ENCODE measurements around the gene FAM114A1. TPM values are rescaled to one million over a fixed set of nuclear protein-coding genes. Genes with fewer than 3 reads are reported as not detected.

The FAM114A1 gene
- total RNA-seq, 6 experiments from 2014 or later, result 55.3 to 88.9 (median 69.4) TPM

- Histone ChIP-seq H3K36me3 (no peaks in the 10 kb centered on the region), H3K27me3 (no peaks in the 10 kb centered on the region), H3K27ac (no peak overlapping the region), H3K4me3 (no peak overlapping the region), H3K9me3 (no peaks in the 10 kb centered on the region), H3K4me1 (peaks cover 0 to 11% (median 0%) of the 10 kb centered on the region in 4 donors)
- intact Hi-C loops (cut with DNase I), result no loop called here
- TF ChIP-seq, protein P1, sequence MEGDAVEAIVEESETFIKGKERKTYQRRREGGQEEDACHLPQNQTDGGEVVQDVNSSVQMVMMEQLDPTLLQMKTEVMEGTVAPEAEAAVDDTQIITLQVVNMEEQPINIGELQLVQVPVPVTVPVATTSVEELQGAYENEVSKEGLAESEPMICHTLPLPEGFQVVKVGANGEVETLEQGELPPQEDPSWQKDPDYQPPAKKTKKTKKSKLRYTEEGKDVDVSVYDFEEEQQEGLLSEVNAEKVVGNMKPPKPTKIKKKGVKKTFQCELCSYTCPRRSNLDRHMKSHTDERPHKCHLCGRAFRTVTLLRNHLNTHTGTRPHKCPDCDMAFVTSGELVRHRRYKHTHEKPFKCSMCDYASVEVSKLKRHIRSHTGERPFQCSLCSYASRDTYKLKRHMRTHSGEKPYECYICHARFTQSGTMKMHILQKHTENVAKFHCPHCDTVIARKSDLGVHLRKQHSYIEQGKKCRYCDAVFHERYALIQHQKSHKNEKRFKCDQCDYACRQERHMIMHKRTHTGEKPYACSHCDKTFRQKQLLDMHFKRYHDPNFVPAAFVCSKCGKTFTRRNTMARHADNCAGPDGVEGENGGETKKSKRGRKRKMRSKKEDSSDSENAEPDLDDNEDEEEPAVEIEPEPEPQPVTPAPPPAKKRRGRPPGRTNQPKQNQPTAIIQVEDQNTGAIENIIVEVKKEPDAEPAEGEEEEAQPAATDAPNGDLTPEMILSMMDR (IDR thresholded peaks at IDR 0.05), result no peak
- TF ChIP-seq POLR2A (IDR thresholded peaks at IDR 0.05), result no peak
- 69% methylated on average over 3 of the region's 4 CpGs for WGBS (ENCODE audit: insufficient coverage, low coverage, low lambda C conversion rate, missing lambda C conversion rate)
- ATAC-seq (no peak), DNase-seq (no peak)
These were observed 126.5 kb downstream of the FAM114A1 start for GRCh38 chr4:38994135-38994534.

MicroRNA genes within 50 kb of the gene (microRNA counts, 767-probe panel; counts per million panel counts)
- microRNA hsa-miR-574-3p (9,932 counts per million, percentile 53 among the panel's probes with 10 or more counts), microRNA hsa-miR-574-5p (8,509 counts per million, percentile 35 among the panel's probes with 10 or more counts)

Small RNAs within 50 kb of the gene (microRNA-seq; reads per million reads assigned to microRNA genes)
- 1,208 to 1,649 reads per million in 2 donors for gene MIR574

Small RNAs within 50 kb of the gene (small RNA-seq; reads per million reads assigned to genes)
- 6.4 to 6.9 reads per million in 2 experiments for gene MIR574

Other genes with a start within 250 kb of the FAM114A1 start
- 10 to 100 TPM; 21.3 to 37.6 (median 26.8) TPM for gene KLF3, start 203.6 kb upstream of the FAM114A1 start, total RNA-seq
- gene TLR10, start 84.8 kb upstream of the FAM114A1 start, total RNA-seq, result under 1 TPM in 4 of 6 experiments, not detected in 2; 0.16 to 0.68 (median 0.39) TPM
- 10 to 100 TPM in 1 of 6 experiments, 1 to 10 TPM in 5; 5.1 to 10.5 (median 7.8) TPM for gene TLR1, start 63.0 kb upstream of the FAM114A1 start, total RNA-seq
- 1 to 10 TPM; 1.2 to 3.4 (median 2.4) TPM for gene TLR6, start 11.0 kb upstream of the FAM114A1 start, total RNA-seq
- 1 to 10 TPM in 4 of 6 experiments, under 1 TPM in 1, not detected in 1; 0.29 to 2.8 (median 1.2) TPM for gene TMEM156, start 164.6 kb downstream of the FAM114A1 start, total RNA-seq
- gene KLHL5, start 194.4 kb downstream of the FAM114A1 start, total RNA-seq, result 10 to 100 TPM; 25.5 to 88.0 (median 42.2) TPM

All from right lobe of liver (tissue), 6 donors.